ENCODE results near the gene LSM4.

LSM4 gene

DNA sequence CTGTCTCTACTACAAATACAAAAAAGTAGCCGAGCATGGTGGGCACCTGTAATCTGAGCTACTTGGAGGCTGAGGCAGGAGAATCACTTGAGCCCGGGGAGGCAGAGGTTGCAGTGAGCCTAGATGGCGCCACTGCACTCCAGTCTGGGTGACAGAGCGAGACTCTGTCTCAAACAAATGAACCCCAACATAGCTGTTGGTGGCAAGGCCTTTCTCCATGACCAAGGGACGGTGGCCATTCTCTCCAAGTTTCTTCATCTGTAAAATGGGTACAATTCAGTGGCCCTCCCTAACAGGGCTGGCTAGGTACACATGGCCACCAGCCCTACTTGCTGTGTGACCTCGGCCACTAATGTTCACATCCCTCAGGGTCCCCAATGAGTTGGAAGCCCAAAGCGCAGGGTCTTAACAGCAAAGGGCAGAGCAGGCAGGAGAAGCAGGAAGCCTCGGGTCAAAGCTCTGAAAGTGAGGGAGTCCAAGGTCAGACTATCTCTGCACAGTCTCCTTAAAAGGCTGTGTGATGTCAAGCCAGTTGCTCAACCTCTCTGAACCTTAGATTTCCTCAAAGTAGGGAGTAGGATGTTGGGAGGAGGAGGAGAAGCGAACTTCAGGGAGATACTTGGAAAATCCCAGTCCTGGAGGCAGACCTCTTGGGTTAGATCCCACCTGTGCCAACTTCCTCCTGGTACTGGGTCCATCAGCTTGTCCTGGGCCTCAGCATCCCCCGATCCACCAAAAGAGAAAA, 44.2 kb downstream of the LSM4 start:
- ATAC-seq (ENCODE audit: low read depth) (no peak), DNase-seq (ENCODE audit: low spot score in 2 of 2) (peak in 1 of 2 donors; percentile 66)
- Mint-ChIP-seq H3K4me1 (peaks cover 40% of the 10 kb centered on the region), H3K27me3 (no peaks in the 10 kb centered on the region), H3K4me3 (peak overlapping the region; percentile 97), H3K9me3 (no peaks in the 10 kb centered on the region), H3K36me3 (peaks cover 16% of the 10 kb centered on the region), H3K27ac (peak overlapping the region; percentile 98)

DNA sequence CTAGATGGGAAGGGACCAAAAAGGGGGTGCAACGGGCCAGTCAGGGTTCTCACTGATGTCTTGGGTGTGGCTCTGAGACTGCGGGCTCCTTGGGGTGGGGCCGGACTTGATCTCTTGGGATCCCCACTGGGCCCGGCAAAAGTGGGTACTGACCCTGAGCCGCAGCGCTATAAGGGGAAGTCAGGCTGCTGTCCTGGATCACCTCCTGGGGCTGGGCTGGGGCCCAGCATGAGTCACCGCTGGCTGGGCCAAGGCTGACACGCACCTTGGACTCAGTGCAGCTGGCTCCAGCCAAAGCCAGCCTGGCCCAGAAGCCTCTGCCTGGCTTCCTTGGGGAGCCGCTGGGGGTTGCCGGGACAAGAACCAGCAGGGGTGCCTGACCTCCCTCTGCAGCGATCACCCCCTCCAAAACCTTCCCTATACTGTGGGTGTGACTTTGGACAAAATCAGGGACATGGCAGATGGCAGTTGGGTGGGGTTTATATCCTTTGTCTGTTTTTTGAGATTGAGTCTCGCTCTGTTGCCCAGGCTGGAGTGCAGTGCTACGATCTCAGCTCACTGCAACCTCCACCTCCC, 48.0 kb downstream of the LSM4 start:
- DNase-seq (ENCODE audit: low spot score in 2 of 2) (peak; percentile 61 to 62), ATAC-seq (ENCODE audit: low read depth) (peak; percentile 3)
- H3K4me1 Mint-ChIP-seq: peaks cover 31% of the 10 kb centered on the region
- no peaks in the 10 kb centered on the region for H3K27me3 Mint-ChIP-seq
- no peaks in the 10 kb centered on the region for H3K9me3 Mint-ChIP-seq
- H3K27ac Mint-ChIP-seq: peak overlapping the region; percentile 82
- no peak overlapping the region for H3K4me3 Mint-ChIP-seq
- peaks cover 14% of the 10 kb centered on the region for H3K36me3 Mint-ChIP-seq

GRCh38 chr19:18274219-18274780, 48.6 kb downstream of the LSM4 start, which contains the start of gene IQCN:
TSS of gene IQCN (minus strand) at chr19:18274452. CDS start at chr19:18269478, 4,974 bp downstream.
- DNase-seq (ENCODE audit: low spot score in 2 of 2) (peak; percentile 53 to 55), ATAC-seq (ENCODE audit: low read depth) (peak; percentile 6)
- H3K9me3 Mint-ChIP-seq: no peaks in the 10 kb centered on the region
- peak within 1 kb of the TSS; percentile 82 for H3K27ac Mint-ChIP-seq
- peaks cover 26% of the 10 kb centered on the region for H3K4me1 Mint-ChIP-seq
- peaks cover 8% of the 10 kb centered on the region for H3K36me3 Mint-ChIP-seq
- H3K4me3 Mint-ChIP-seq: no peak within 1 kb of the TSS
- H3K27me3 Mint-ChIP-seq: no peaks in the 10 kb centered on the region

DNA sequence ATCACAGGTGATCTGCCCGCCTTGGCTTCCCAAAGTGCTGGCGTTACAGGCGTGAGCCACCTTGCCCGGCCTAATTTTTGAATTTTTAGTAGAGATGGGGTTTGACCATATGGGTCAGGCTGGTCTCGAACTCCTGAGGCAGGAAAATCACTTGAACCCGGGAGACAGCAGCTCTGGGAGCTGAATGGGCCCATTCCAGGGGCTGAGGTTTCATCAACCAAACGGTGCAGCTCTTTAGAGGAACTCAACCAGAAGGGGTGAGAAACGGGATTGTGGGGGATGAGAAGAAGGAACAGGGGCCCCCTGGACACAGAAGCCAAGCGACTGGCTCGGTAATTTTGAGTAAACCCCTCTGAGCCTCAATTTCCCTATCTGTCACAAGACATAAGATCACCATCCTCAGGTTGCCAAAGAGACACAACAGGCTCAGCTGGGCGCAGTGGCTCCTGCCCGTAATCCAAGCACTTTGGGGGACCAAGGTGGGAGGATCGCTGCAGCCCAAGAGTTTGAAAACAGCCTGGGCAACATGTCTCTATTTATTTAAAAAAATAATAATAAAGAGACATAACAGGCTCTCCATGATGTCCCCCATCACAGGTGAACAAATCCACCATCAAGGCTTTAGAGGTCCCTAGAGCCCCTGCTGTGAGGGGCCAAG, 49.2 kb downstream of the LSM4 start:
- Mint-ChIP-seq H3K4me3 (no peak overlapping the region), H3K27ac (peak overlapping the region; percentile 82), H3K36me3 (peaks cover 11% of the 10 kb centered on the region), H3K4me1 (peaks cover 25% of the 10 kb centered on the region), H3K9me3 (no peaks in the 10 kb centered on the region), H3K27me3 (no peaks in the 10 kb centered on the region)
- peak in 1 of 2 donors; percentile 43 for DNase-seq (ENCODE audit: low spot score in 2 of 2)
- ATAC-seq (ENCODE audit: low read depth): no peak

DNA sequence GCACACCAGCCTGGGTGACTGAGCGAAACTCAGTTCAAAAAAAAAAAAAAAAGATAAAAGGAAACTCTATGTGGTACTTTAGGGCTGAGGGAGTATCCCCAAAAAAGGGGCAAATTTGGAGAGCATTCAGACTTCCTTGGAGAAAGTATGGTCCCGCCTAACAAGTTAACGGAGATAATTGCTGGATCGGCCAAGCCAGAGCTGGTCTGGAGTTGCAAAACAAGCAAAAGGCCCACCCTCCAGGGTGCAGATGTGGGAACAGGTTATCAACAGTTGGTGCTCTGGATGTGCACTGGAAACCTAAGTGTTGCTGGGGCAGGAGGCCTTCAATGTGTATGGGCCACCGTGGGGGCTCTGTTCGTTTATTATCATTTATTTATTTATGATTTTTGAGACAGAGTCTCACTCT, 51.4 kb downstream of the LSM4 start:
- Mint-ChIP-seq H3K27ac (peak overlapping the region; percentile 67), H3K4me1 (peaks cover 19% of the 10 kb centered on the region), H3K27me3 (no peaks in the 10 kb centered on the region), H3K9me3 (no peaks in the 10 kb centered on the region), H3K4me3 (no peak overlapping the region), H3K36me3 (peaks cover 17% of the 10 kb centered on the region)
- ATAC-seq (ENCODE audit: low read depth) (peak; percentile 7), DNase-seq (ENCODE audit: low spot score in 2 of 2) (peak in 1 of 2 donors; percentile 39)

DNA sequence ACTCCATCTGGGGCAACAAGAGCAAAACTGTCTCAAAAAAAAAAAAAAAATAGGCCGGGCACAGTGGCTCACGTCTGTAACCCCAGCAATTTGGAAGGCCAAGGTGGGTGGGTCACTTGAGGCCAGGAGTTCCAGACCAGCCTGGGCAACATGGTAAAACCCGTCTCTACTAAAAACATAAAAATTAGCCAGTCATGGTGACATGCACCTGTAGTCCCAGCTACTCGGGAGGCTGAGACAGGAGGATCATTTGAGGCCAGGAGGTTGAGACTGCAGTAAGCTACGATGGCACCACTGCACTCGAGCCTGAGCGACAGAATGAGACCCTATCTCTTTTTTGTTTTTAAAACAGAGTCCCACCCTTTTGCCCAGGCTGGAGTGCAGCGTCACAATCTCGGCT, 52.5 kb downstream of the LSM4 start:
- Mint-ChIP-seq H3K9me3 (no peaks in the 10 kb centered on the region), H3K36me3 (peaks cover 23% of the 10 kb centered on the region), H3K27me3 (no peaks in the 10 kb centered on the region), H3K4me3 (no peak overlapping the region), H3K4me1 (peaks cover 24% of the 10 kb centered on the region), H3K27ac (peak overlapping the region; percentile 67)
- no peak for ATAC-seq (ENCODE audit: low read depth)
- DNase-seq (ENCODE audit: low spot score in 2 of 2): no peak

DNA sequence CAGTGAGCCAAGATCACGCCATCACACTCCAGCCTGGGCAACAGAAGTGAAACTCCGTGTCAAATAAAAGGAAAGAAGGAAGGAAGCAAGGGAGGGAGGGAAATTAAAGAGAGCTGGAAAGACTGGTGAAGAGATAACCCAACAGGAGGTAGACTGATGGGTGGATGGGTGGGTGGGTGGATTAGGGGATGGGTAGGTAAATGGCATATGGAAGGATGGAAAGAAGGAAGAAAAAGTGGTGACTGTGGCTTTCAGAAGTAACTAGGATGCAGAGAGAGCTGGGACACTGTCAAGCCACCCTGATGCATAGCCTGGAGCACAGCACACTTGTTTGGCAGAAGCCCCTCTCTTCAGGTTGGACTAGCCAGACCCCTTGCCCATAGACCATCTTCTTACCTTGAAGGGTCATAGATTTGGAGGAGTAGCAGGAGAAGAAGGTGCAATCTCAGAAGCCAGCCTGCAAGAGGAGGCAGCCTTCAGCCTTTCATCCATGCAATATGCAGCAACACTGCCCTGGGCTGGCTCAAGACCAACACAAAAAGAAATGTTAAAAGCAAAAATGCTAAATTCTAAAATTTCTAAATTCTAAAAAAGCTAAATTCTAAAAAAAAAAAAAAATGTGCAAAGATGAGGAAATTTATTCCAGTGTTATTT, 53.7 kb downstream of the LSM4 start:
- no peak overlapping the region for H3K27ac Mint-ChIP-seq
- ATAC-seq (ENCODE audit: low read depth) (no peak), DNase-seq (ENCODE audit: low spot score in 2 of 2) (no peak)
- H3K9me3 Mint-ChIP-seq: no peaks in the 10 kb centered on the region
- no peaks in the 10 kb centered on the region for H3K27me3 Mint-ChIP-seq
- peaks cover 23% of the 10 kb centered on the region for H3K36me3 Mint-ChIP-seq
- H3K4me1 Mint-ChIP-seq: peaks cover 14% of the 10 kb centered on the region
- H3K4me3 Mint-ChIP-seq: no peak overlapping the region

DNA sequence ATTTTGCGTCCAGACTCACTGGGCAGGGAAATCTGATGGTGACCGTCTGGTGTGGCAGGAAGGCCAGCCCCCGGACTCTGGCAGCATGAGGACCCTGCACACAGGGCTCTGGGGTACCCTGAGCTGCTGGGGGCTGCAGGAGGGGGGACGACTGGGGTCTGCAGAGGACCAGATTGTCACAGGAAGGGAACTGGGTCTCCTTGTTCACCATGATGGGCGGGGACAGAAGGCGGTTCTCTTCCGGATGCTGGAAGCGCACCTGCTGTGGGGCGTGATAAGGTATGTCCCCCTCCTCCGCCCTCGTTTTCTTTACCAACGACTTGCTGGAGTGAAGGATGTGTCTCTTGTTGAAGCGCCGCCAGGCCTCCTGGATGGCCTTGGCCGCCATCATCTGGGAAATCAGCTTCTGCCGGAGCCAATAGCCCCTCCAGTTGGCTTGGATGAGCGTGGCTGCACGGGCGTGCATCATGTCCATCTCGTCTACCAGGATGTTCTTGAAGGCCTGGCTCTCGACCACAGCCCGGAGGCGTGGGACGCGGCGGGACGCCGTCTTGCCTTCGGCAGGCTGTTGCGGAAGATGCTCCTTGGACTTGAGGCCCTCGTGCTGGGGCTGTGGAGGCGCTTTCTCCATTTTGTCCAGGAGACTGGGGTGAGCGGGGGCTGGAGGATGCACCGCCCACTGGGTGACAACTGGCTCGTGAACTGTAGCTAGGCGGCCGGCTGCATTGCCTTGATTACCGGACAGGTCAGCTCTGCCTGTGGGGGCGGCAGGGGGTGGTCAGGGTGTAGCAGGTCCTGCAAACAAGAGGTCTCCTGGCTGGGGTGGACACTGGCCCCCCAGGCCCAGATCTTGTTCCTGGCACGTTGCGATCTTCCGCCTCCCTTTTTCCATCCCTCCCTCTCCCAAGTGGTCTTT, 55.8 kb downstream of the LSM4 start:
- DNase-seq (ENCODE audit: low spot score in 2 of 2): no peak
- Mint-ChIP-seq H3K9me3 (no peaks in the 10 kb centered on the region), H3K4me3 (no peak overlapping the region), H3K27ac (peak overlapping the region; percentile 58), H3K36me3 (peaks cover 23% of the 10 kb centered on the region), H3K27me3 (no peaks in the 10 kb centered on the region), H3K4me1 (peaks cover 12% of the 10 kb centered on the region)
- no peak for ATAC-seq (ENCODE audit: low read depth)

DNA sequence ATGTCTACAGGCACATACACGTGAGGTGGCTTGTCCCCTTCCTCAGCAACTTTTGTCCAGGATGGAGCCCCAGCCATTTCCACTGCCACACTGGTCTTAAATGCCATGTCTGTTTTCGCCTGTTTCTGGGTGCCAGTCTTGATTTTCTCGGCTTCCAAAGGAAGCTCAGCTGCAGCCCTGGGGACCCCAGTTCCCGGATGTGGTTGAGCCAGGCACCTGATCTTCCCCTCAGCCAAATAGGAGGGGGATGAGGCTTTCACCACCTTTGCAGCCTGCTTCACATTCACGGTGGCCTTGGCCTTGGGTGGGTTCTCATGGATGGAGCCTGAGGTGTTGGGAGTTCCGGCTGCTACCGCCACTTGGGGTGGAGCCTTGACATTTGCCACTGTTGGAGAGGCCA, 57.3 kb downstream of the LSM4 start:
- no peaks in the 10 kb centered on the region for H3K27me3 Mint-ChIP-seq
- peaks cover 23% of the 10 kb centered on the region for H3K36me3 Mint-ChIP-seq
- H3K4me1 Mint-ChIP-seq: peaks cover 18% of the 10 kb centered on the region
- H3K9me3 Mint-ChIP-seq: no peaks in the 10 kb centered on the region
- no peak overlapping the region for H3K4me3 Mint-ChIP-seq
- DNase-seq (ENCODE audit: low spot score in 2 of 2) (no peak), ATAC-seq (ENCODE audit: low read depth) (no peak)
- peak overlapping the region; percentile 58 for H3K27ac Mint-ChIP-seq

GRCh38 chr19:18264971-18265540, 57.8 kb downstream of the LSM4 start:
- Mint-ChIP-seq H3K9me3 (no peaks in the 10 kb centered on the region), H3K27me3 (no peaks in the 10 kb centered on the region), H3K27ac (peak overlapping the region; percentile 28), H3K4me1 (peaks cover 18% of the 10 kb centered on the region), H3K4me3 (no peak overlapping the region), H3K36me3 (peaks cover 23% of the 10 kb centered on the region)
- ATAC-seq (ENCODE audit: low read depth) (no peak), DNase-seq (ENCODE audit: low spot score in 2 of 2) (peak in 1 of 2 donors; percentile 23)

- no peaks in the 10 kb centered on the region for H3K27me3 Mint-ChIP-seq
- DNase-seq (ENCODE audit: low spot score in 2 of 2): no peak
- no peak overlapping the region for H3K4me3 Mint-ChIP-seq
- ATAC-seq (ENCODE audit: low read depth): no peak
- peaks cover 18% of the 10 kb centered on the region for H3K4me1 Mint-ChIP-seq
- peaks cover 23% of the 10 kb centered on the region for H3K36me3 Mint-ChIP-seq
- H3K27ac Mint-ChIP-seq: peak overlapping the region; percentile 45
- H3K9me3 Mint-ChIP-seq: no peaks in the 10 kb centered on the region
Measured at GRCh38 chr19:18264137-18264854, 58.6 kb downstream of the LSM4 start.

- Mint-ChIP-seq H3K4me1 (peaks cover 13% of the 10 kb centered on the region), H3K27me3 (no peaks in the 10 kb centered on the region), H3K4me3 (no peak overlapping the region), H3K9me3 (no peaks in the 10 kb centered on the region), H3K36me3 (peaks cover 19% of the 10 kb centered on the region), H3K27ac (peak overlapping the region; percentile 45)
- no peak for DNase-seq (ENCODE audit: low spot score in 2 of 2)
- no peak for ATAC-seq (ENCODE audit: low read depth)
Measured at GRCh38 chr19:18263324-18264136, 59.3 kb downstream of the LSM4 start.

All from memory B cell (primary cell).